Measurements from ENCODE around the gene HECW1. TPM values are rescaled to one million over a fixed set of nuclear protein-coding genes. Genes with fewer than 3 reads are reported as not detected.

The HECW1 gene
- total RNA-seq, 2 experiments from 2014 or later = not detected

- Mint-ChIP-seq H3K4me1 (ENCODE audit: low read depth) (no peaks in the 10 kb centered on the region), H3K9me3 (no peaks in the 10 kb centered on the region), H3K27ac (no peak overlapping the region), H3K36me3 (ENCODE audit: low read depth) (no peaks in the 10 kb centered on the region), H3K4me3 (no peak overlapping the region), H3K27me3 (peaks cover 2% of the 10 kb centered on the region)
- DNase-seq (no peak), ATAC-seq (no peak)
- TF ChIP-seq CTCF (IDR thresholded peaks at IDR 0.05) = no peak
- ChIA-PET POLR2A (no interaction called here), CTCF (interaction anchor here (1.1 kb wide), 1 partner anchor 49 kb away, joined by 3 read pairs; no protein-coding TSS in a partner anchor)
- intact Hi-C loops (cut with micrococcal nuclease) = no loop called here
Observed at GRCh38 chr7:43461349-43462024, 349.0 kb downstream of the HECW1 start.

GRCh38 chr7:43462836-43463235, 350.4 kb downstream of the HECW1 start:
- POLR2A ChIA-PET = no interaction called here
- TF ChIP-seq CTCF (IDR thresholded peaks at IDR 0.05) = no peak
- H3K4me3 Mint-ChIP-seq = no peak overlapping the region
- H3K27ac Mint-ChIP-seq = no peak overlapping the region
- no peaks in the 10 kb centered on the region for H3K36me3 Mint-ChIP-seq (ENCODE audit: low read depth)
- ATAC-seq (no peak), DNase-seq (no peak)
- no peaks in the 10 kb centered on the region for H3K9me3 Mint-ChIP-seq
- H3K27me3 Mint-ChIP-seq = peaks cover 2% of the 10 kb centered on the region
- intact Hi-C loops (cut with micrococcal nuclease) = no loop called here
- no peaks in the 10 kb centered on the region for H3K4me1 Mint-ChIP-seq (ENCODE audit: low read depth)
- CTCF ChIA-PET = interaction anchor here (0.7 kb wide), 1 partner anchor 375 kb away, joined by 3 read pairs; no protein-coding TSS in a partner anchor

GRCh38 chr7:43463401-43463980, 351.0 kb downstream of the HECW1 start:
- POLR2A ChIA-PET = no interaction called here
- no peaks in the 10 kb centered on the region for H3K4me1 Mint-ChIP-seq (ENCODE audit: low read depth)
- no peak for DNase-seq
- no peak overlapping the region for H3K4me3 Mint-ChIP-seq
- ATAC-seq = no peak
- CTCF ChIA-PET = no interaction called here
- peaks cover 4% of the 10 kb centered on the region for H3K27me3 Mint-ChIP-seq
- H3K27ac Mint-ChIP-seq = no peak overlapping the region
- intact Hi-C loops (cut with micrococcal nuclease) = no loop called here
- no peaks in the 10 kb centered on the region for H3K36me3 Mint-ChIP-seq (ENCODE audit: low read depth)
- TF ChIP-seq CTCF (IDR thresholded peaks at IDR 0.05) = no peak
- H3K9me3 Mint-ChIP-seq = no peaks in the 10 kb centered on the region

GRCh38 chr7:43465581-43466554, 353.4 kb downstream of the HECW1 start:
- CTCF ChIA-PET = interaction anchor here (1.1 kb wide), 1 partner anchor 11 kb away, joined by 3 read pairs; no protein-coding TSS in a partner anchor
- intact Hi-C loops (cut with micrococcal nuclease) = no loop called here
- ATAC-seq (no peak), DNase-seq (no peak)
- Mint-ChIP-seq H3K4me1 (ENCODE audit: low read depth) (no peaks in the 10 kb centered on the region), H3K9me3 (no peaks in the 10 kb centered on the region), H3K4me3 (no peak overlapping the region), H3K36me3 (ENCODE audit: low read depth) (no peaks in the 10 kb centered on the region), H3K27me3 (peaks cover 12% of the 10 kb centered on the region), H3K27ac (no peak overlapping the region)
- no peak for TF ChIP-seq CTCF (IDR thresholded peaks at IDR 0.05)
- POLR2A ChIA-PET = no interaction called here

All from activated CD8-positive, alpha-beta T cell treated with anti-CD3 and anti-CD28 coated beads for 36 hours (primary cell).